GM23338 (cell line): ENCODE results near the gene DRC3. TPM values are rescaled to one million over a fixed set of nuclear protein-coding genes. Genes with fewer than 3 reads are reported as not detected.

Experiments used
- ATAC-seq: fragments of 200-7000 bp; cut with Tn5 transposase; 3 replicates; pipeline ENCODE4 v1.9.1; 2020
- DNase-seq: peaks from one replicate; pipeline ENCODE4 v3.0.0-alpha.2; 2015; ENCODE audit warnings: low spot score
- H2AFZ ChIP-seq: fragments of 200-600 bp; sonication (generic); 2 replicates; pipeline ENCODE4 v1.8.0; 2016; ENCODE audit warnings: antibody characterized with exemption, mild to moderate bottlenecking, moderate library complexity
- H3F3A ChIP-seq: fragments of 200-600 bp; sonication (generic); replicated peaks from 2 replicates; pipeline ENCODE4 v1.8.0; 2017; ENCODE audit warnings: antibody characterized with exemption, mixed run types, low read depth
- H3K27ac ChIP-seq: fragments of 200-600 bp; sonication (generic); 2 replicates; pipeline ENCODE4 v1.6.1; 2016; ENCODE audit warnings: low read depth
- H3K27me3 ChIP-seq: fragments of 200-600 bp; sonication (generic); 2 replicates; pipeline ENCODE4 v1.8.0; 2016; ENCODE audit warnings: mild to moderate bottlenecking, mixed run types, moderate library complexity; ENCODE audit not compliant: insufficient read depth
- H3K36me3 ChIP-seq: fragments of 200-600 bp; sonication (generic); 2 replicates; pipeline ENCODE4 v1.8.0; 2016; ENCODE audit warnings: mild to moderate bottlenecking; ENCODE audit not compliant: insufficient read depth
- H3K4me1 ChIP-seq: fragments of 200-600 bp; sonication (generic); 2 replicates; pipeline ENCODE4 v1.8.0; 2016; ENCODE audit warnings: mild to moderate bottlenecking, moderate library complexity; ENCODE audit not compliant: insufficient read depth
- H3K4me2 ChIP-seq: fragments of 200-600 bp; sonication (generic); 2 replicates; pipeline ENCODE4 v1.7.1; 2017; ENCODE audit warnings: mixed run types
- H3K4me3 ChIP-seq: fragments of 200-600 bp; sonication (generic); 2 replicates; pipeline ENCODE4 v1.6.1; 2016; ENCODE audit warnings: mixed run types
- H3K79me2 ChIP-seq: fragments of 200-600 bp; sonication (generic); replicated peaks from 2 replicates; pipeline ENCODE4 v1.8.0; 2017; ENCODE audit warnings: mild to moderate bottlenecking; ENCODE audit not compliant: insufficient read depth
- H3K9me2 ChIP-seq: fragments of 200-600 bp; sonication (generic); 2 replicates; pipeline ENCODE4 v1.8.0; 2017; ENCODE audit not compliant: insufficient read depth
- H4K20me1 ChIP-seq: fragments of 200-600 bp; sonication (generic); replicated peaks from 2 replicates; pipeline ENCODE4 v1.8.0; 2017; ENCODE audit warnings: mild to moderate bottlenecking; ENCODE audit not compliant: insufficient read depth
- H3K27ac Mint-ChIP-seq: 2 replicates; pipeline ENCODE4 v1.8.0; 2020; ENCODE audit warnings: inconsistent platforms, mild to moderate bottlenecking, moderate library complexity, mixed read lengths
- H3K27me3 Mint-ChIP-seq: 3 replicates; pipeline ENCODE4 v1.8.0; 2022; ENCODE audit warnings: low read depth, mild to moderate bottlenecking, moderate library complexity, mixed read lengths, inconsistent platforms; ENCODE audit not compliant: insufficient read depth, poor library complexity
- H3K36me3 Mint-ChIP-seq: 3 replicates; pipeline ENCODE4 v1.8.0; 2021; ENCODE audit warnings: low read depth, mild to moderate bottlenecking, inconsistent platforms, moderate library complexity, mixed read lengths
- H3K4me1 Mint-ChIP-seq: 3 replicates; pipeline ENCODE4 v1.8.0; 2020; ENCODE audit warnings: mild to moderate bottlenecking, inconsistent platforms, mixed read lengths
- H3K4me3 Mint-ChIP-seq: 3 replicates; pipeline ENCODE4 v1.8.0; 2021; ENCODE audit warnings: moderate library complexity, mild to moderate bottlenecking, inconsistent platforms, mixed read lengths
- H3K9me3 Mint-ChIP-seq: 3 replicates; pipeline ENCODE4 v1.8.0; 2020; ENCODE audit warnings: moderate library complexity, mild to moderate bottlenecking, inconsistent platforms, mixed read lengths
- CREB1 ChIP-seq: fragments of 250-450 bp; sonication (Bioruptor Pico); IDR thresholded peaks from 2 replicates; pipeline ENCODE4 v1.5.0; 2020; ENCODE audit warnings: low read depth, mild to moderate bottlenecking, moderate library complexity
- EZH2 ChIP-seq: fragments of 200-600 bp; sonication (generic); IDR thresholded peaks from one replicate; pipeline ENCODE4 v1.8.0; 2017; ENCODE audit warnings: antibody characterized with exemption, mild to moderate bottlenecking, low read depth; ENCODE audit not compliant: unreplicated experiment
- EZH2phosphoT487 ChIP-seq: fragments of 200-600 bp; sonication (generic); IDR thresholded peaks from one replicate; pipeline ENCODE4 v1.8.1; 2018; ENCODE audit warnings: antibody characterized with exemption; ENCODE audit not compliant: unreplicated experiment
- JUNB ChIP-seq: IDR thresholded peaks from one replicate; pipeline ENCODE4 v1.6.1; 2016; ENCODE audit warnings: antibody characterized with exemption; ENCODE audit not compliant: unreplicated experiment
- STAT1 ChIP-seq: IDR thresholded peaks from one replicate; pipeline ENCODE4 v1.6.1; 2016; ENCODE audit warnings: antibody characterized with exemption; ENCODE audit not compliant: unreplicated experiment
- polyA plus RNA-seq: library from polyadenylated mRNA; unstranded; fragments of >200 nt; fragmentation: Nextera tagmentation; extraction: Ambion mirVana; gene quantifications from 2 replicates; pipeline ENCODE4 v1.2.1, GENCODE V29; 2016
- total RNA-seq: library from RNA; depleted of rRNA; stranded (reverse); fragments of >200 nt; shearing (Covaris generic); gene quantifications from 2 replicates; pipeline ENCODE4 v1.2.3, GENCODE V29; 2014
- TF ChIP-seq, protein P1 (sequence below), 2 experiments: fragments of 200-600 bp in 1 of 2; sonication (generic) in 1 of 2; conservative IDR thresholded peaks; 2 replicates each; pipeline versions ENCODE4 v1.5.1 to v1.6.1; 2016 to 2017; ENCODE audit warnings: antibody characterized with exemption in 2 of 2, low read depth in 2 of 2, mild to moderate bottlenecking in 2 of 2, moderate library complexity in 1 of 2
- TF ChIP-seq, protein P2 (sequence below): IDR thresholded peaks from 2 replicates; pipeline ENCODE4 v1.6.1; 2016; ENCODE audit warnings: antibody characterized with exemption
- TF ChIP-seq, protein P3 (sequence below): fragments of 250-450 bp; sonication (Bioruptor Pico); IDR thresholded peaks from 2 replicates; pipeline ENCODE4 v1.5.0; 2020; ENCODE audit warnings: mild to moderate bottlenecking, moderate library complexity

The DRC3 gene
- total and polyA plus RNA-seq, 2 experiments from 2014 or later: 1.1 TPM; not detected in 1

DNA sequence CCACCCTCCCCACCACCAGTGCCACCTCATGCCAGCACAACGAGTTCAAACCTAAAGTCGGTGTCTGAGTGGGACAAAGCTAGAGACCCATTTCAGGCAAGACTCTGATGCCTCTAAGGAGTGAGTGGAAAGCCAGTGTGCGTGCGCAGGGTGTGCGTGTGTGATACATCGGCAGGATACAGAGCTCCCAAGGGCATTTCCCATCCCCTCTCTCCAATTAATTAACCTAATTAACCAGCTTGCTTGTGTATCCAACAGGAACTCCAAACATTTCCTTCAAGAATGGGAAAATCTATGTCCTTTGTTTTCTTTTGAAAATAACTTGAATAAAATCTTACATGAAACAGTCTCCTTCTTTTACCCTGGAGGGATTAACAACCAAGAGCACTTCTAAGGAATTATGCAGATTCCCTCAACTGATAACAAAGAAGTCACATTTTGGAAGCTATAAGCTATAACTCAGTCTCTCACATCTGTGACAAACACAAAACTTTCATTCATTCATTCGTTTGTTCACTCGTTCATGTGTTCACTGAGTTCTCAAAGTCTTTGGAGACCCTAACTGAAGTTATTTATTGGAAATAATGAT is 56.4 kb downstream of the DRC3 start (continued):
- TF ChIP-seq, protein P1, sequence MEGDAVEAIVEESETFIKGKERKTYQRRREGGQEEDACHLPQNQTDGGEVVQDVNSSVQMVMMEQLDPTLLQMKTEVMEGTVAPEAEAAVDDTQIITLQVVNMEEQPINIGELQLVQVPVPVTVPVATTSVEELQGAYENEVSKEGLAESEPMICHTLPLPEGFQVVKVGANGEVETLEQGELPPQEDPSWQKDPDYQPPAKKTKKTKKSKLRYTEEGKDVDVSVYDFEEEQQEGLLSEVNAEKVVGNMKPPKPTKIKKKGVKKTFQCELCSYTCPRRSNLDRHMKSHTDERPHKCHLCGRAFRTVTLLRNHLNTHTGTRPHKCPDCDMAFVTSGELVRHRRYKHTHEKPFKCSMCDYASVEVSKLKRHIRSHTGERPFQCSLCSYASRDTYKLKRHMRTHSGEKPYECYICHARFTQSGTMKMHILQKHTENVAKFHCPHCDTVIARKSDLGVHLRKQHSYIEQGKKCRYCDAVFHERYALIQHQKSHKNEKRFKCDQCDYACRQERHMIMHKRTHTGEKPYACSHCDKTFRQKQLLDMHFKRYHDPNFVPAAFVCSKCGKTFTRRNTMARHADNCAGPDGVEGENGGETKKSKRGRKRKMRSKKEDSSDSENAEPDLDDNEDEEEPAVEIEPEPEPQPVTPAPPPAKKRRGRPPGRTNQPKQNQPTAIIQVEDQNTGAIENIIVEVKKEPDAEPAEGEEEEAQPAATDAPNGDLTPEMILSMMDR (conservative IDR thresholded peaks at IDR 0.05; ENCODE audit: low read depth in 2 of 2): no peak

DNA sequence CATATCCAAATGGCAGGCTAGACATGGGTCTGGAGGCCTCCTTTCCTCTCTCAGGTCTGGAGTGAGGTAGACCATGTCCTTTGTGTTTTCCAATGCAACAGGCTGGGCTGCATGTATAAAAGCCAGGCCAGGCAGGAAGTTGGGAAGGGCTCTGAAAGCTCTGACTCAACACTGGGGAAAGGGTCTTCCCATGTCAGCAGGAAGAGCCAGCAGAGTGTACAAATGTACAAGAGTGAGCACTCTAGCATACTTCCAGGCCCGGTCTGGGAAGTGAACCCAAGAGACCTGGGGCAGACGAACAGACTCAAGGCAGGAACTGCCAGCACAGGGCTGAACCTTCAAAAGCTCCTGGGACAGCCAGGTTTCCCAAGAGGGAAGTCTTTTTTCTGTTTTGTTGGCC is 59.3 kb downstream of the DRC3 start:
- Histone ChIP-seq H3K27ac (no peak overlapping the region), H4K20me1 (no peaks in the 10 kb centered on the region; the same call in 1 of the 2 replicates), H3K4me1 (no peaks in the 10 kb centered on the region), H3K4me3 (no peak overlapping the region), H3K27me3 (no peaks in the 10 kb centered on the region), H3K36me3 (no peaks in the 10 kb centered on the region), H3K9me2 (no peaks in the 10 kb centered on the region), H3K4me2 (no peak overlapping the region), H3K79me2 (peaks cover 18% of the 10 kb centered on the region), H3F3A (no peaks in the 10 kb centered on the region), H2AFZ (no peak overlapping the region)
- Mint-ChIP-seq H3K4me1 (no peaks in the 10 kb centered on the region; the same call in 2 of the 3 replicates), H3K36me3 (no peaks in the 10 kb centered on the region), H3K27me3 (peaks cover 2% of the 10 kb centered on the region), H3K9me3 (no peaks in the 10 kb centered on the region), H3K27ac (no peak overlapping the region), H3K4me3 (no peak overlapping the region)
- no peak for ATAC-seq
- TF ChIP-seq, protein P2, sequence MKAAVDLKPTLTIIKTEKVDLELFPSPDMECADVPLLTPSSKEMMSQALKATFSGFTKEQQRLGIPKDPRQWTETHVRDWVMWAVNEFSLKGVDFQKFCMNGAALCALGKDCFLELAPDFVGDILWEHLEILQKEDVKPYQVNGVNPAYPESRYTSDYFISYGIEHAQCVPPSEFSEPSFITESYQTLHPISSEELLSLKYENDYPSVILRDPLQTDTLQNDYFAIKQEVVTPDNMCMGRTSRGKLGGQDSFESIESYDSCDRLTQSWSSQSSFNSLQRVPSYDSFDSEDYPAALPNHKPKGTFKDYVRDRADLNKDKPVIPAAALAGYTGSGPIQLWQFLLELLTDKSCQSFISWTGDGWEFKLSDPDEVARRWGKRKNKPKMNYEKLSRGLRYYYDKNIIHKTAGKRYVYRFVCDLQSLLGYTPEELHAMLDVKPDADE: no peak
- TF ChIP-seq EZH2 (no peak), CREB1 (CRISPR knock-in tag) (no peak), JUNB (no peak), EZH2phosphoT487 (no peak), STAT1 (no peak)
- TF ChIP-seq, protein P3, sequence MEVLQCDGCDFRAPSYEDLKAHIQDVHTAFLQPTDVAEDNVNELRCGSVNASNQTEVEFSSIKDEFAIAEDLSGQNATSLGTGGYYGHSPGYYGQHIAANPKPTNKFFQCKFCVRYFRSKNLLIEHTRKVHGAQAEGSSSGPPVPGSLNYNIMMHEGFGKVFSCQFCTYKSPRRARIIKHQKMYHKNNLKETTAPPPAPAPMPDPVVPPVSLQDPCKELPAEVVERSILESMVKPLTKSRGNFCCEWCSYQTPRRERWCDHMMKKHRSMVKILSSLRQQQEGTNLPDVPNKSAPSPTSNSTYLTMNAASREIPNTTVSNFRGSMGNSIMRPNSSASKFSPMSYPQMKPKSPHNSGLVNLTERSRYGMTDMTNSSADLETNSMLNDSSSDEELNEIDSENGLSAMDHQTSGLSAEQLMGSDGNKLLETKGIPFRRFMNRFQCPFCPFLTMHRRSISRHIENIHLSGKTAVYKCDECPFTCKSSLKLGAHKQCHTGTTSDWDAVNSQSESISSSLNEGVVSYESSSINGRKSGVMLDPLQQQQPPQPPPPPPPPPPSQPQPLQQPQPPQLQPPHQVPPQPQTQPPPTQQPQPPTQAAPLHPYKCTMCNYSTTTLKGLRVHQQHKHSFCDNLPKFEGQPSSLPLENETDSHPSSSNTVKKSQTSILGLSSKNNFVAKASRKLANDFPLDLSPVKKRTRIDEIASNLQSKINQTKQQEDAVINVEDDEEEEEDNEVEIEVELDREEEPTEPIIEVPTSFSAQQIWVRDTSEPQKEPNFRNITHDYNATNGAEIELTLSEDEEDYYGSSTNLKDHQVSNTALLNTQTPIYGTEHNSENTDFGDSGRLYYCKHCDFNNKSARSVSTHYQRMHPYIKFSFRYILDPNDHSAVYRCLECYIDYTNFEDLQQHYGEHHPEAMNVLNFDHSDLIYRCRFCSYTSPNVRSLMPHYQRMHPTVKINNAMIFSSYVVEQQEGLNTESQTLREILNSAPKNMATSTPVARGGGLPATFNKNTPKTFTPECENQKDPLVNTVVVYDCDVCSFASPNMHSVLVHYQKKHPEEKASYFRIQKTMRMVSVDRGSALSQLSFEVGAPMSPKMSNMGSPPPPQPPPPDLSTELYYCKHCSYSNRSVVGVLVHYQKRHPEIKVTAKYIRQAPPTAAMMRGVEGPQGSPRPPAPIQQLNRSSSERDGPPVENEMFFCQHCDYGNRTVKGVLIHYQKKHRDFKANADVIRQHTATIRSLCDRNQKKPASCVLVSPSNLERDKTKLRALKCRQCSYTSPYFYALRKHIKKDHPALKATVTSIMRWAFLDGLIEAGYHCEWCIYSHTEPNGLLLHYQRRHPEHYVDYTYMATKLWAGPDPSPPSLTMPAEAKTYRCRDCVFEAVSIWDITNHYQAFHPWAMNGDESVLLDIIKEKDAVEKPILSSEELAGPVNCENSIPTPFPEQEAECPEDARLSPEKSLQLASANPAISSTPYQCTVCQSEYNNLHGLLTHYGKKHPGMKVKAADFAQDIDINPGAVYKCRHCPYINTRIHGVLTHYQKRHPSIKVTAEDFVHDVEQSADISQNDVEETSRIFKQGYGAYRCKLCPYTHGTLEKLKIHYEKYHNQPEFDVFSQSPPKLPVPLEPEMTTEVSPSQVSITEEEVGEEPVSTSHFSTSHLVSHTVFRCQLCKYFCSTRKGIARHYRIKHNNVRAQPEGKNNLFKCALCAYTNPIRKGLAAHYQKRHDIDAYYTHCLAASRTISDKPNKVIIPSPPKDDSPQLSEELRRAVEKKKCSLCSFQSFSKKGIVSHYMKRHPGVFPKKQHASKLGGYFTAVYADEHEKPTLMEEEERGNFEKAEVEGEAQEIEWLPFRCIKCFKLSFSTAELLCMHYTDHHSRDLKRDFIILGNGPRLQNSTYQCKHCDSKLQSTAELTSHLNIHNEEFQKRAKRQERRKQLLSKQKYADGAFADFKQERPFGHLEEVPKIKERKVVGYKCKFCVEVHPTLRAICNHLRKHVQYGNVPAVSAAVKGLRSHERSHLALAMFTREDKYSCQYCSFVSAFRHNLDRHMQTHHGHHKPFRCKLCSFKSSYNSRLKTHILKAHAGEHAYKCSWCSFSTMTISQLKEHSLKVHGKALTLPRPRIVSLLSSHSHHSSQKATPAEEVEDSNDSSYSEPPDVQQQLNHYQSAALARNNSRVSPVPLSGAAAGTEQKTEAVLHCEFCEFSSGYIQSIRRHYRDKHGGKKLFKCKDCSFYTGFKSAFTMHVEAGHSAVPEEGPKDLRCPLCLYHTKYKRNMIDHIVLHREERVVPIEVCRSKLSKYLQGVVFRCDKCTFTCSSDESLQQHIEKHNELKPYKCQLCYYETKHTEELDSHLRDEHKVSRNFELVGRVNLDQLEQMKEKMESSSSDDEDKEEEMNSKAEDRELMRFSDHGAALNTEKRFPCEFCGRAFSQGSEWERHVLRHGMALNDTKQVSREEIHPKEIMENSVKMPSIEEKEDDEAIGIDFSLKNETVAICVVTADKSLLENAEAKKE (CRISPR knock-in tag): no peak
- no peak for DNase-seq
